ENCODE measurements around the gene B4GALT1. TPM values are rescaled to one million over a fixed set of nuclear protein-coding genes. Genes with fewer than 3 reads are reported as not detected.
A peak's percentile ranks its signal among the peaks of the same experiment; 100 is the strongest.

The B4GALT1 gene
- total RNA-seq, 1 experiment from 2014 or later: 121 TPM

DNA sequence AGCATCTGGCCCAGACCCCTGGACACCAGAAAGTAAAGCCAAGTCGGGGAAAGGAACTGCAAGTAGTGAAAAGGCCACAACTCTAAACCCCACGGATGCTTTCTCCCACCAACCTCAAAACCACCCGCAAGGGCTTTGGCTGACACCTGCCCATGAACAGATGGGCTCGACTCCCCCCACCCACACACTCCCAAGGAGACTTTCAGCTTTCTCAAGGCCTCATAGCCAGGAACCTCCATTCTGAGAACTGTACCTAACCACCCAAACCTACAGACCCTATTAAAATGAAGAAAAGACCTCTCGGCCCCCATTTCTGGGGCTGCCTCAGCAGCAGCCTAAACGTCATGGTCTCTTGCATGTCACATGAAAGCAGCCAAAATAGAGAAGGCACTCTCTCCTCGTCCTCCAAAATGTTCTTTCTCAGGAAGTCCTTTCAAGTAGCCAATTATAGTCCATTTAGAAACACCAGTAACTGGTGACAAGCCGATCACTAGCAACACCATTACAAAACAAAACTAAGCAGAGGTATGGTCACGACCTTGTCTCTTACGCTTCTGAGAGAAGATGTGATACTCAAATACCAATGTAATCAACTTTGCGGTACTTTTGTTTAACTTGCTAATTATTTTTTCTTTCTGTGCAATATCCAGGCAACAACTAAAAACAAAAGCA, 2.9 kb downstream of the B4GALT1 start:
- intact Hi-C loops (cut with micrococcal nuclease; ENCODE audit: unreplicated experiment): loop anchor here (5.0 kb wide), 1 partner anchor 132 kb away; no protein-coding TSS in a partner anchor
- no TSS peak for BruUV-seq (replicated peaks)
- ChIA-PET POLR2A (no interaction called here), CTCF (no interaction called here)
- H3K4me1 Mint-ChIP-seq (ENCODE audit: low read depth, unreplicated experiment): peaks cover 68% of the 10 kb centered on the region
- H3K36me3 ChIP-seq (ENCODE audit: control insufficient read depth, insufficient read depth, low read length): no peaks in the 10 kb centered on the region
- DNase-seq: no peak
- no peak overlapping the region for H3K4me3 ChIP-seq (ENCODE audit: low read depth, low read length)
- TF ChIP-seq, protein P1, sequence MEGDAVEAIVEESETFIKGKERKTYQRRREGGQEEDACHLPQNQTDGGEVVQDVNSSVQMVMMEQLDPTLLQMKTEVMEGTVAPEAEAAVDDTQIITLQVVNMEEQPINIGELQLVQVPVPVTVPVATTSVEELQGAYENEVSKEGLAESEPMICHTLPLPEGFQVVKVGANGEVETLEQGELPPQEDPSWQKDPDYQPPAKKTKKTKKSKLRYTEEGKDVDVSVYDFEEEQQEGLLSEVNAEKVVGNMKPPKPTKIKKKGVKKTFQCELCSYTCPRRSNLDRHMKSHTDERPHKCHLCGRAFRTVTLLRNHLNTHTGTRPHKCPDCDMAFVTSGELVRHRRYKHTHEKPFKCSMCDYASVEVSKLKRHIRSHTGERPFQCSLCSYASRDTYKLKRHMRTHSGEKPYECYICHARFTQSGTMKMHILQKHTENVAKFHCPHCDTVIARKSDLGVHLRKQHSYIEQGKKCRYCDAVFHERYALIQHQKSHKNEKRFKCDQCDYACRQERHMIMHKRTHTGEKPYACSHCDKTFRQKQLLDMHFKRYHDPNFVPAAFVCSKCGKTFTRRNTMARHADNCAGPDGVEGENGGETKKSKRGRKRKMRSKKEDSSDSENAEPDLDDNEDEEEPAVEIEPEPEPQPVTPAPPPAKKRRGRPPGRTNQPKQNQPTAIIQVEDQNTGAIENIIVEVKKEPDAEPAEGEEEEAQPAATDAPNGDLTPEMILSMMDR (IDR thresholded peaks at IDR 0.05; ENCODE audit: insufficient read depth in 1 of 2, low read depth in 1 of 2, low read length in 1 of 2, severe bottlenecking in 1 of 2, unreplicated experiment in 1 of 2): no peak
- peak overlapping the region; percentile 89 for H3K4me3 Mint-ChIP-seq (ENCODE audit: unreplicated experiment)
- H3K27me3 ChIP-seq (replicated peaks; ENCODE audit: control insufficient read depth, insufficient read depth, low read length): no peaks in the 10 kb centered on the region
- no peaks in the 10 kb centered on the region for H3K9me3 Mint-ChIP-seq (ENCODE audit: unreplicated experiment)
- peak overlapping the region; percentile 81 for H3K27ac Mint-ChIP-seq (ENCODE audit: unreplicated experiment)
- H3K9me3 ChIP-seq: no peaks in the 10 kb centered on the region
- no peaks in the 10 kb centered on the region for H3K27me3 Mint-ChIP-seq (ENCODE audit: insufficient read depth, unreplicated experiment)
- H3K4me1 ChIP-seq: peaks cover 70% of the 10 kb centered on the region
- peaks cover 44% of the 10 kb centered on the region for H3K36me3 Mint-ChIP-seq (ENCODE audit: insufficient read depth, unreplicated experiment)

DNA sequence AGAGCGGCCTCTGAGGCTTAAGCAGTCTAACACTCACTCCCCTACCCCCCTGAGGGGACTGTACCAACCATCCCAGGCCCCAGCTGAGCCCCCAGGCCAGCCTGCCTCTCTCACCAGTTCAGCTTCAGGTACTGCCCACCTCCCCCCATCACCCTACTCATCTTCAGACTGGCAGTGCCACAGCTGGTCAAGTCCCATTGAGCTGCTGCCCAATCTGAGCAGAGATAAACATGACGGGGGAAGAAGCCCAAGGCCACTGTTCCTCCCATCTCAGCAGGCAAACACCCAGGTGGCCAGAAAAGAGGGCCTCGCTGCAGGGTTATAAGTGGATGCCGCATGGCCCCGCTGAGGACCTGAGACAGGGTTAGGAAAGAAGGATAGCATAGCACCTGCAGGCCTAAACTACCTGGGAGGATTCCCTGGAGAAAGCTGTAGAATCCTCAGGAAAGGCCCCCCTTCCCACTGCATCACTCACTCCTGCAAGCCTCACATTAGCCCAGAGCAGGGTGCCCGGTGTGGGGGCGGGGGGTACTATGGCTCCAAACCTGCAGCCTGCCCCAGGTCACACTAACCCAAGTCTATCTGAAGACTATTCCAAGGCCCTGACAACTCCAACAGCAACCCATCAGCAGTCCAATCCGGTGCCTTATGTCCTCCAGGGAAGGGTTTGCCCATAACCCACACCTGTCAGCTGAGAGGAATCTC, 3.6 kb downstream of the B4GALT1 start:
- POLR2A ChIA-PET: interaction anchor here (0.7 kb wide), 1 partner anchor 13 kb away, joined by 3 read pairs; no protein-coding TSS in a partner anchor
- peaks cover 50% of the 10 kb centered on the region for H3K36me3 Mint-ChIP-seq (ENCODE audit: insufficient read depth, unreplicated experiment)
- Histone ChIP-seq H3K27me3 (replicated peaks; ENCODE audit: control insufficient read depth, insufficient read depth, low read length) (no peaks in the 10 kb centered on the region), H3K9me3 (no peaks in the 10 kb centered on the region), H3K36me3 (ENCODE audit: control insufficient read depth, insufficient read depth, low read length) (no peaks in the 10 kb centered on the region), H3K4me3 (ENCODE audit: low read depth, low read length) (no peak overlapping the region), H3K4me1 (peaks cover 74% of the 10 kb centered on the region)
- TF ChIP-seq, protein P1 (IDR thresholded peaks at IDR 0.05; ENCODE audit: insufficient read depth in 1 of 2, low read depth in 1 of 2, low read length in 1 of 2, severe bottlenecking in 1 of 2, unreplicated experiment in 1 of 2): no peak
- H3K4me3 Mint-ChIP-seq (ENCODE audit: unreplicated experiment): peak overlapping the region; percentile 89
- BruUV-seq (replicated peaks): no TSS peak
- CTCF ChIA-PET: no interaction called here
- intact Hi-C loops (cut with micrococcal nuclease; ENCODE audit: unreplicated experiment): loop anchor here (5.0 kb wide), 1 partner anchor 131 kb away; no protein-coding TSS in a partner anchor
- no peaks in the 10 kb centered on the region for H3K9me3 Mint-ChIP-seq (ENCODE audit: unreplicated experiment)
- no peaks in the 10 kb centered on the region for H3K27me3 Mint-ChIP-seq (ENCODE audit: insufficient read depth, unreplicated experiment)
- DNase-seq: no peak
- peak overlapping the region; percentile 81 for H3K27ac Mint-ChIP-seq (ENCODE audit: unreplicated experiment)
- H3K4me1 Mint-ChIP-seq (ENCODE audit: low read depth, unreplicated experiment): peaks cover 68% of the 10 kb centered on the region

DNA sequence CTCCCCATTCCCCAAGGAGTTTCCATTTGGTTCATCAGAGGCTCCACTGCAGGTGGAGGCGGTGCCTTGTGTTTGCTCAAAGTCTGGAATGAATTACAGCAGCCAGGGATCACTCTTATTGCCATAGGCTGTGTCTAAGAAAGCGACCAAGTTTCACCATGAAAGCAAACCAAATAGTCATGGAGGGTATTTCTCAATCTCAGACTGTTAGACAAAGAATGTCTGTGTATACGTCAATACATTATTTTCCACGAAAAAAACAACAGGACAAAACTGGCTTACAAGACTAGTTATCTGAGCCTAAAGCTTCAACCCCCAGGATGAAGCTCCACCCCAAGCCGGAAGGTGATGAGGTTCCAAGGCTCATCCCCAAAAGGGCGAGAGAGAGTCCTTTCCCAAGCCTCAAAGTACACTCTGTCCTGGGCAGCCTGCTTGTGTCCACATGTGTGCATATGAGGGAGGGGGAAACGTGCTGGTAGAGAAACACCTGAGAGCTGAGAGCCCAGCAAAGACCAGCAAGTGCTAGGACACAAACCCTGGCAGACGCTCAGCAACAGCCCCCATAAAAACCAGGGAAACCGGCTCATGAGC, 4.3 kb downstream of the B4GALT1 start:
- intact Hi-C loops (cut with micrococcal nuclease; ENCODE audit: unreplicated experiment): loop anchor here (1.0 to 5.0 kb wide), 2 partner anchors 131 to 162 kb away; partner anchors contain the start of gene APTX
- peaks cover 54% of the 10 kb centered on the region for H3K36me3 Mint-ChIP-seq (ENCODE audit: insufficient read depth, unreplicated experiment)
- CTCF ChIA-PET: interaction anchor here (1.3 kb wide), 1 partner anchor 16 kb away, joined by 5 read pairs; no protein-coding TSS in a partner anchor

More for the DNA sequence above, 4.3 kb downstream of the B4GALT1 start:
- Histone ChIP-seq H3K4me3 (ENCODE audit: low read depth, low read length) (no peak overlapping the region), H3K4me1 (peaks cover 74% of the 10 kb centered on the region), H3K9me3 (no peaks in the 10 kb centered on the region), H3K36me3 (ENCODE audit: control insufficient read depth, insufficient read depth, low read length) (no peaks in the 10 kb centered on the region), H3K27me3 (replicated peaks; ENCODE audit: control insufficient read depth, insufficient read depth, low read length) (no peaks in the 10 kb centered on the region)
- Mint-ChIP-seq H3K4me1 (ENCODE audit: low read depth, unreplicated experiment) (peaks cover 71% of the 10 kb centered on the region), H3K27me3 (ENCODE audit: insufficient read depth, unreplicated experiment) (no peaks in the 10 kb centered on the region), H3K4me3 (ENCODE audit: unreplicated experiment) (peak overlapping the region; percentile 89), H3K9me3 (ENCODE audit: unreplicated experiment) (no peaks in the 10 kb centered on the region), H3K27ac (ENCODE audit: unreplicated experiment) (peak overlapping the region; percentile 81)
- TF ChIP-seq, protein P1 (IDR thresholded peaks at IDR 0.05; ENCODE audit: insufficient read depth in 1 of 2, low read depth in 1 of 2, low read length in 1 of 2, severe bottlenecking in 1 of 2, unreplicated experiment in 1 of 2): no peak
- peak in 1 of 2 experiments; percentile 76 for DNase-seq
- POLR2A ChIA-PET: interaction anchor here (0.7 to 1.1 kb wide), 2 partner anchors 12 to 138 kb away, joined by 3 read pairs; no protein-coding TSS in a partner anchor
- no TSS peak for BruUV-seq (replicated peaks)

Data from Caco-2 (cell line).